Ovary (tissue), 3 donors: ENCODE measurements around the gene SCN5A.

ENCODE experiments used
- EP300 ChIP-seq: sonication (generic); formaldehyde crosslinking; IDR thresholded peaks from one replicate; pipeline ENCODE4 v1.6.1; 2017; ENCODE audit warnings: antibody characterized with exemption
- POLR2A ChIP-seq: fragments of 450-650 bp; IDR thresholded peaks from one replicate; pipeline ENCODE4 v1.6.1; 2017; ENCODE audit warnings: antibody characterized with exemption, mild to moderate bottlenecking, moderate library complexity
- TF ChIP-seq, protein P1 (sequence below), 3 donors: fragments of 450-650 bp in 2 of 3; fragments of 200-600 bp in 1 of 3; IDR thresholded peaks; one replicate each; pipeline versions ENCODE4 v1.5.1 to v1.8.0; 2016 to 2022; ENCODE audit warnings: antibody characterized with exemption in 3 of 3, mild to moderate bottlenecking in 1 of 3
- donor health status: DM: no; HTN: no; CAD: no.

GRCh38 chr3:38698061-38698460 is 48.6 kb upstream of the SCN5A start:
- TF ChIP-seq, protein P1, sequence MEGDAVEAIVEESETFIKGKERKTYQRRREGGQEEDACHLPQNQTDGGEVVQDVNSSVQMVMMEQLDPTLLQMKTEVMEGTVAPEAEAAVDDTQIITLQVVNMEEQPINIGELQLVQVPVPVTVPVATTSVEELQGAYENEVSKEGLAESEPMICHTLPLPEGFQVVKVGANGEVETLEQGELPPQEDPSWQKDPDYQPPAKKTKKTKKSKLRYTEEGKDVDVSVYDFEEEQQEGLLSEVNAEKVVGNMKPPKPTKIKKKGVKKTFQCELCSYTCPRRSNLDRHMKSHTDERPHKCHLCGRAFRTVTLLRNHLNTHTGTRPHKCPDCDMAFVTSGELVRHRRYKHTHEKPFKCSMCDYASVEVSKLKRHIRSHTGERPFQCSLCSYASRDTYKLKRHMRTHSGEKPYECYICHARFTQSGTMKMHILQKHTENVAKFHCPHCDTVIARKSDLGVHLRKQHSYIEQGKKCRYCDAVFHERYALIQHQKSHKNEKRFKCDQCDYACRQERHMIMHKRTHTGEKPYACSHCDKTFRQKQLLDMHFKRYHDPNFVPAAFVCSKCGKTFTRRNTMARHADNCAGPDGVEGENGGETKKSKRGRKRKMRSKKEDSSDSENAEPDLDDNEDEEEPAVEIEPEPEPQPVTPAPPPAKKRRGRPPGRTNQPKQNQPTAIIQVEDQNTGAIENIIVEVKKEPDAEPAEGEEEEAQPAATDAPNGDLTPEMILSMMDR (IDR thresholded peaks at IDR 0.05), result no peak
- TF ChIP-seq EP300 (no peak), POLR2A (no peak)
